ENCODE results near the gene ALOX15.
"Not testable (repeated sequence)": the region's sequence is repeated elsewhere in the genome, so short reads cannot be mapped to it uniquely, and the experiment has no call there.

The ALOX15 gene

GRCh38 chr17:4641297-4642195, at the start of gene ALOX15:
TSS of gene ALOX15 (minus strand) at chr17:4641678. CDS start at chr17:4641651, 27 bp downstream.
- no peak for DNase-seq (ENCODE audit: low spot score)
- no peak for TF ChIP-seq CTCF (IDR thresholded peaks at IDR 0.05; ENCODE audit: extremely low read depth, missing control alignments)

- TF ChIP-seq CTCF (IDR thresholded peaks at IDR 0.05; ENCODE audit: extremely low read depth, missing control alignments), result no peak
- no peak for DNase-seq (ENCODE audit: low spot score)
Observed at GRCh38 chr17:4690745-4691144, 49.3 kb upstream of the ALOX15 start.

GRCh38 chr17:4689872-4690271, 48.4 kb upstream of the ALOX15 start:
- DNase-seq (ENCODE audit: low spot score), result not testable (repeated sequence)

- DNase-seq (ENCODE audit: low spot score), result not testable (repeated sequence)
Observed at GRCh38 chr17:4683739-4684138, 42.3 kb upstream of the ALOX15 start.

- TF ChIP-seq CTCF (IDR thresholded peaks at IDR 0.05; ENCODE audit: extremely low read depth, missing control alignments), result no peak
- no peak for DNase-seq (ENCODE audit: low spot score)
Observed at GRCh38 chr17:4679658-4680057, 38.2 kb upstream of the ALOX15 start.

GRCh38 chr17:4678448-4679026, 37.1 kb upstream of the ALOX15 start:
- no peak for TF ChIP-seq CTCF (IDR thresholded peaks at IDR 0.05; ENCODE audit: extremely low read depth, missing control alignments)
- DNase-seq (ENCODE audit: low spot score), result no peak

GRCh38 chr17:4676791-4677190, 35.3 kb upstream of the ALOX15 start:
- no peak for DNase-seq (ENCODE audit: low spot score)
- no peak for TF ChIP-seq CTCF (IDR thresholded peaks at IDR 0.05; ENCODE audit: extremely low read depth, missing control alignments)

- no peak for DNase-seq (ENCODE audit: low spot score)
- TF ChIP-seq CTCF (IDR thresholded peaks at IDR 0.05; ENCODE audit: extremely low read depth, missing control alignments), result no peak
Observed at GRCh38 chr17:4675791-4676190, 34.3 kb upstream of the ALOX15 start.

Measured in GM20000 (cell line).